ENCODE measurements around the gene TMEM39A.

Gene TMEM39A

GRCh38 chr3:119468041-119468440, 4.6 kb upstream of the TMEM39A start:
- peak overlapping the region; percentile 61 for H3K27ac ChIP-seq (ENCODE audit: low read depth, low read length, poor library complexity, severe bottlenecking)
- no peaks in the 10 kb centered on the region for H3F3A ChIP-seq (ENCODE audit: insufficient read depth, low read length)
- no peak for TF ChIP-seq CTCF (IDR thresholded peaks at IDR 0.05; ENCODE audit: low read length)
- no peak for TF ChIP-seq EZH2 (IDR thresholded peaks at IDR 0.05; ENCODE audit: borderline replicate concordance, low read length)
- peaks cover 3% of the 10 kb centered on the region for H3K79me2 ChIP-seq (ENCODE audit: insufficient read depth, low read length)
- no peaks in the 10 kb centered on the region for H3K27me3 ChIP-seq (ENCODE audit: insufficient read depth, low read length)
- H3K9ac ChIP-seq (ENCODE audit: low read length), result peak overlapping the region; percentile 92
- H2AFZ ChIP-seq (ENCODE audit: low read length), result peak overlapping the region; percentile 79
- H4K20me1 ChIP-seq (ENCODE audit: insufficient read depth, low read length), result no peaks in the 10 kb centered on the region
- peak overlapping the region; percentile 99 for H3K4me2 ChIP-seq (ENCODE audit: low read length)
- peaks cover 33% of the 10 kb centered on the region for H3K4me1 ChIP-seq (ENCODE audit: insufficient read depth, low read length, severe bottlenecking)
- H3K4me3 ChIP-seq (ENCODE audit: low read depth, low read length, poor library complexity, severe bottlenecking), result peak overlapping the region; percentile 96
- no peaks in the 10 kb centered on the region for H3K9me3 ChIP-seq (ENCODE audit: low read length)
- H3K9me2 ChIP-seq (ENCODE audit: low read depth, low read length), result no peaks in the 10 kb centered on the region
- peaks cover 17% of the 10 kb centered on the region; the same call in 1 of the 2 replicates for H3K36me3 ChIP-seq (ENCODE audit: insufficient read depth, low read length)

GRCh38 chr3:119457246-119457645, 6.2 kb downstream of the TMEM39A start:
- no peaks in the 10 kb centered on the region for H3K27me3 ChIP-seq (ENCODE audit: insufficient read depth, low read length)
- peaks cover 4% of the 10 kb centered on the region; the same call in 1 of the 2 replicates for H3K79me2 ChIP-seq (ENCODE audit: insufficient read depth, low read length)
- TF ChIP-seq EZH2 (IDR thresholded peaks at IDR 0.05; ENCODE audit: borderline replicate concordance, low read length) (no peak), CTCF (IDR thresholded peaks at IDR 0.05; ENCODE audit: low read length) (no peak)
- peaks cover 92% of the 10 kb centered on the region for H3K36me3 ChIP-seq (ENCODE audit: insufficient read depth, low read length)
- H3K27ac ChIP-seq (ENCODE audit: low read depth, low read length, poor library complexity, severe bottlenecking), result no peak overlapping the region
- H4K20me1 ChIP-seq (ENCODE audit: insufficient read depth, low read length), result no peaks in the 10 kb centered on the region
- no peaks in the 10 kb centered on the region for H3K9me2 ChIP-seq (ENCODE audit: low read depth, low read length)
- H3K4me3 ChIP-seq (ENCODE audit: low read depth, low read length, poor library complexity, severe bottlenecking), result no peak overlapping the region
- no peak overlapping the region for H3K4me2 ChIP-seq (ENCODE audit: low read length)
- no peaks in the 10 kb centered on the region for H3F3A ChIP-seq (ENCODE audit: insufficient read depth, low read length)
- H3K9me3 ChIP-seq (ENCODE audit: low read length), result no peaks in the 10 kb centered on the region
- no peak overlapping the region for H3K9ac ChIP-seq (ENCODE audit: low read length)
- H3K4me1 ChIP-seq (ENCODE audit: insufficient read depth, low read length, severe bottlenecking), result peaks cover 9% of the 10 kb centered on the region
- no peak overlapping the region for H2AFZ ChIP-seq (ENCODE audit: low read length)

GRCh38 chr3:119456469-119456868, 6.9 kb downstream of the TMEM39A start:
- Histone ChIP-seq H3K4me2 (ENCODE audit: low read length) (no peak overlapping the region), H3K9me2 (ENCODE audit: low read depth, low read length) (no peaks in the 10 kb centered on the region), H4K20me1 (ENCODE audit: insufficient read depth, low read length) (no peaks in the 10 kb centered on the region), H3K79me2 (ENCODE audit: insufficient read depth, low read length) (no peaks in the 10 kb centered on the region), H2AFZ (ENCODE audit: low read length) (no peak overlapping the region), H3K36me3 (ENCODE audit: insufficient read depth, low read length) (peaks cover 93% of the 10 kb centered on the region), H3K9ac (ENCODE audit: low read length) (no peak overlapping the region), H3K4me1 (ENCODE audit: insufficient read depth, low read length, severe bottlenecking) (peaks cover 1% of the 10 kb centered on the region), H3F3A (ENCODE audit: insufficient read depth, low read length) (no peaks in the 10 kb centered on the region), H3K9me3 (ENCODE audit: low read length) (no peaks in the 10 kb centered on the region), H3K27me3 (ENCODE audit: insufficient read depth, low read length) (no peaks in the 10 kb centered on the region), H3K4me3 (ENCODE audit: low read depth, low read length, poor library complexity, severe bottlenecking) (no peak overlapping the region), H3K27ac (ENCODE audit: low read depth, low read length, poor library complexity, severe bottlenecking) (no peak overlapping the region)
- no peak for TF ChIP-seq CTCF (IDR thresholded peaks at IDR 0.05; ENCODE audit: low read length)
- no peak for TF ChIP-seq EZH2 (IDR thresholded peaks at IDR 0.05; ENCODE audit: borderline replicate concordance, low read length)

Measured in OCI-LY1 (cell line).